Pancreas (tissue), 10 donors: ENCODE measurements around the gene PLXDC2. TPM values are rescaled to one million over a fixed set of nuclear protein-coding genes. Genes with fewer than 3 reads are reported as not detected.
A peak's percentile ranks its signal among the peaks of the same experiment; 100 is the strongest.

Experiments
- ATAC-seq, 4 donors: fragments of 200-7000 bp; cut with Tn5 transposase; one replicate each; pipeline versions ENCODE4 v1.8.0 to v1.9.1; 2020; ENCODE audit warnings: mild to moderate bottlenecking in 4 of 4, moderate library complexity in 4 of 4
- DNase-seq, 6 donors: peaks; one replicate each; pipeline ENCODE4 v3.0.0-alpha.2; 2020
- FAIRE-seq: peaks from 2 replicates; lab custom pipeline; 2012; peaks lifted over from hg19 to GRCh38; lab: Jason Lieb, UNC
- H3K27ac ChIP-seq, 4 donors: fragments of 200-600 bp; sonication (generic); 1 replicate in 3 of 4; 2 replicates in 1 of 4; pipeline versions ENCODE4 v1.5.0 to v1.8.0; 2020
- H3K27me3 ChIP-seq, 4 donors: fragments of 200-600 bp; one replicate each; pipeline ENCODE4 v1.8.0; 2021
- H3K36me3 ChIP-seq, 3 donors: fragments of 200-600 bp; sonication (generic) in 1 of 3; one replicate each; pipeline versions ENCODE4 v1.5.0 to v1.8.0; 2020 to 2021
- H3K4me1 ChIP-seq, 3 donors: fragments of 200-600 bp; one replicate each; pipeline ENCODE4 v1.8.0; 2021
- H3K4me3 ChIP-seq, 4 donors: fragments of 200-600 bp; sonication (generic) in 2 of 4; one replicate each; pipeline versions ENCODE4 v1.5.0 to v1.8.0; 2020 to 2021
- H3K9me3 ChIP-seq, 4 donors: fragments of 200-600 bp; one replicate each; pipeline ENCODE4 v1.8.0; 2021
- CTCF ChIP-seq, 4 donors: fragments of 200-600 bp; sonication (generic) in 3 of 4; IDR thresholded peaks; one replicate each; pipeline versions ENCODE4 v1.5.0 to v1.8.0; 2021; ENCODE audit warnings: antibody characterized with exemption in 4 of 4
- WGBS, 2 donors: extraction: QIAGEN DNeasy Blood & Tissue Kit; methylation state at CpG; one replicate each; pipeline ENCODE4 v1.1.7; 2013; 5-methylcytosine and 5-hydroxymethylcytosine counted together
- intact Hi-C, 3 donors: fragments of 100-400 bp; cut with DNase I; formaldehyde crosslinking; loops; one replicate each; pipeline versions ENCODE4 v1.11.1 to v1.14.2; 2022
- polyA plus RNA-seq, 2 donors: library from polyadenylated mRNA; stranded (reverse); fragments of 200-250 nt; gene quantifications; one replicate each; pipeline ENCODE4 v1.2.3, GENCODE V29; 2013
- total RNA-seq, 6 donors: library from RNA; stranded (reverse); fragmentation: NEBNext Ultra II Directional in 4 of 6; extraction: Animal tissue kit (Norgen Biotek cat#: 25700) in 4 of 6; gene quantifications; one replicate each; pipeline versions ENCODE4 v1.2.1 to v1.2.4, GENCODE V29; 2021 to 2023
- donor health status: healthy with polysubstance abuse.
- donor health status: DM: no; HTN: no; CAD: no; lungs with moderate emphysema.
- donor health status: DM: no; HTN: no; CAD: no.
- donor health status: control.
- donor health status: control.
- donor health status: Bipolar disorder and iron deficiency.
- donor health status: DM: yes; HTN: yes; CAD: no.
- donor health status: DM: no; HTN: no; CAD: no.
- donor health status: DM: no; HTN: no; CAD: no.
- donor health status: DM: yes; HTN: yes; CAD: no.

Gene PLXDC2
- total and polyA plus RNA-seq, 8 donors, result 1.5 to 48.5 (median 4.3) TPM

GRCh38 chr10:19818876-19819275 lies 2.6 kb downstream of the PLXDC2 start:
- WGBS, 2 donors, result 9 to 19% methylated on average over 1 of the region's 1 CpG
- Histone ChIP-seq H3K4me3 (peak overlapping the region in 1 of 4 donors; percentile 59), H3K4me1 (peaks cover 0 to 5% (median 0%) of the 10 kb centered on the region in 3 donors), H3K27me3 (peaks cover 0 to 3% (median 0%) of the 10 kb centered on the region in 4 donors), H3K36me3 (no peaks in the 10 kb centered on the region), H3K27ac (no peak overlapping the region), H3K9me3 (no peaks in the 10 kb centered on the region)
- no peak for TF ChIP-seq CTCF (IDR thresholded peaks at IDR 0.05)
- intact Hi-C loops, result no loop called here
- DNase-seq, result no peak
- no peak for FAIRE-seq
- ATAC-seq, result no peak

- FAIRE-seq (peak; percentile 98), DNase-seq (peak in 1 of 6 donors; percentile 25), ATAC-seq (peak in 3 of 4 donors; percentile 12 to 47 (median 26))
- Histone ChIP-seq H3K27ac (peak overlapping the region in 1 of 4 donors; percentile 7), H3K4me1 (peaks cover 0 to 5% (median 0%) of the 10 kb centered on the region in 3 donors), H3K36me3 (no peaks in the 10 kb centered on the region), H3K9me3 (no peaks in the 10 kb centered on the region), H3K27me3 (peaks cover 0 to 3% (median 0%) of the 10 kb centered on the region in 4 donors), H3K4me3 (no peak overlapping the region)
- intact Hi-C loops, result no loop called here
- 0 to 1% methylated on average over 2 of the region's 2 CpGs for WGBS, 2 donors
- TF ChIP-seq CTCF (IDR thresholded peaks at IDR 0.05), result peak; percentile 42 to 70 (median 66)
These were observed 3.3 kb downstream of the PLXDC2 start for GRCh38 chr10:19819419-19820033.

GRCh38 chr10:19824381-19825342 lies 8.4 kb downstream of the PLXDC2 start:
- H3K27me3 ChIP-seq, result no peaks in the 10 kb centered on the region
- no peak overlapping the region for H3K27ac ChIP-seq
- intact Hi-C loops, result no loop called here
- no peak for DNase-seq
- no peak overlapping the region for H3K4me3 ChIP-seq
- TF ChIP-seq CTCF (IDR thresholded peaks at IDR 0.05), result no peak
- no peaks in the 10 kb centered on the region for H3K9me3 ChIP-seq
- no peaks in the 10 kb centered on the region for H3K36me3 ChIP-seq
- H3K4me1 ChIP-seq, result no peaks in the 10 kb centered on the region
- no peak for FAIRE-seq
- peak in 2 of 4 donors; percentile 52 to 60 for ATAC-seq
- 68 to 85% methylated on average over 5 of the region's 5 CpGs for WGBS, 2 donors

GRCh38 chr10:19825700-19826099 lies 9.5 kb downstream of the PLXDC2 start:
- Histone ChIP-seq H3K36me3 (no peaks in the 10 kb centered on the region), H3K4me1 (no peaks in the 10 kb centered on the region), H3K4me3 (no peak overlapping the region), H3K9me3 (no peaks in the 10 kb centered on the region), H3K27me3 (no peaks in the 10 kb centered on the region), H3K27ac (no peak overlapping the region)
- intact Hi-C loops, result no loop called here
- ATAC-seq (peak in 1 of 4 donors; percentile 29), FAIRE-seq (no peak), DNase-seq (no peak)
- TF ChIP-seq CTCF (IDR thresholded peaks at IDR 0.05), result no peak
- 72 to 75% methylated on average over 2 of the region's 2 CpGs for WGBS, 2 donors
